ENCODE measurements around the gene PNPLA1.

DNA sequence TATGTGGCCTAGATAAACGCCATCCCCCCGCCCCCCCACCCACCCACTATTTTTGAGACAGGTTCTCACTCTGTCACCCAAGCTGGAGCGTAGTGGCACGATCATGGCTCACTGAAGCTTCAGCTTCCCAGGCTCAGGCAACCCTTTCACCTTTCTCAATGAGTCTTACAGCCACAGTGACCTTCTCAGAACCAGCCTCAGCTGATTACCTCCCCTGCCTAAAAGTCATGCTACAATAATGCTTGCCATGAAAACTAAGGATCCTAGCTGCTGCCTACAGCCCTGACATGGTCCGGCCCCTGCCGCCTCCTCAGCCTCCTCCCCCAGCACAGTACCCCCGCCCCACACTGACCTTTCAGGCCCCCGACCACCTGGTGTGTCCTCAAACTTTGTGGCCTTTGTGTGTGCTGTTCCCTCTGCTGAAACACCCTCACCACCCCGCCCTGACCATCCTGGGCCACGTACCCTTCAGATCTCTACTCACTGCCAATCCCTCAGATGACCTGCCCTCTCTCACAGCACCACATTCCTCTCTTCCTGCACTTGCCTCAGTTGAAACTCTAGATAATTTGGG lies 31.3 kb downstream of the PNPLA1 start:
- TF ChIP-seq, protein P1, sequence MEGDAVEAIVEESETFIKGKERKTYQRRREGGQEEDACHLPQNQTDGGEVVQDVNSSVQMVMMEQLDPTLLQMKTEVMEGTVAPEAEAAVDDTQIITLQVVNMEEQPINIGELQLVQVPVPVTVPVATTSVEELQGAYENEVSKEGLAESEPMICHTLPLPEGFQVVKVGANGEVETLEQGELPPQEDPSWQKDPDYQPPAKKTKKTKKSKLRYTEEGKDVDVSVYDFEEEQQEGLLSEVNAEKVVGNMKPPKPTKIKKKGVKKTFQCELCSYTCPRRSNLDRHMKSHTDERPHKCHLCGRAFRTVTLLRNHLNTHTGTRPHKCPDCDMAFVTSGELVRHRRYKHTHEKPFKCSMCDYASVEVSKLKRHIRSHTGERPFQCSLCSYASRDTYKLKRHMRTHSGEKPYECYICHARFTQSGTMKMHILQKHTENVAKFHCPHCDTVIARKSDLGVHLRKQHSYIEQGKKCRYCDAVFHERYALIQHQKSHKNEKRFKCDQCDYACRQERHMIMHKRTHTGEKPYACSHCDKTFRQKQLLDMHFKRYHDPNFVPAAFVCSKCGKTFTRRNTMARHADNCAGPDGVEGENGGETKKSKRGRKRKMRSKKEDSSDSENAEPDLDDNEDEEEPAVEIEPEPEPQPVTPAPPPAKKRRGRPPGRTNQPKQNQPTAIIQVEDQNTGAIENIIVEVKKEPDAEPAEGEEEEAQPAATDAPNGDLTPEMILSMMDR (IDR thresholded peaks at IDR 0.05) = no peak
- no peak for TF ChIP-seq POLR2A (IDR thresholded peaks at IDR 0.05)
